SKM-1 treated with dmso at 0.1 percent for 144 hours (cell line): Measurements from ENCODE around the gene FANCG.

ENCODE experiments used
- DNase-seq: peaks from one replicate; lab custom pipeline; 2025; ENCODE audit not compliant: unreplicated experiment; lab: John Stamatoyannopoulos, UW

FANCG gene

DNA sequence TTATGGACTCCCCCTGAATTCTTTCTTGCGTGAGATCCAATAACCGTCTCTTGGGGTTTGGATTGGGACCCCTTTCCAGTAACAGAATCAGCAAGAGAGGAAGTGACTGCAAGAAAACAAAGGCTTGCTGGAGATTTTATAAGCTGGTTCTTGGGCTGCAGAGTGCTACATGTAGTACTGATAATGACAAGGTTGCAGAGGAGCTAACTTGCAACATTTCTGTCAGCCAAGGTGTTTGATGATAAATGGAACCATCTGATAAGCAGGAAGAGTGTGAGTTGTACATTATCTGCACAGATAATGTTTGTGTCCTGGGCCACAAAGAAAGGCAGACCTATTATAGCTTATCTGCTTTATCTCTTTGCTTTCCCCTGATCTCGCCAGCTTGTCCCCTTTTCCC, 53.1 kb downstream of the FANCG start:
- DNase-seq = no peak
